ENCODE results near the gene TCF4.

Gene TCF4

GRCh38 chr18:55588111-55588869 is at the start of gene TCF4:
TSS of gene TCF4 (minus strand) at chr18:55588192. CDS start at chr18:55587116, 1,076 bp downstream.
- DNase-seq (ENCODE audit: low read depth in 2 of 2, low spot score in 1 of 2) = no peak

GRCh38 chr18:55637204-55637603 is 49.2 kb upstream of the TCF4 start:
- DNase-seq (ENCODE audit: low read depth in 2 of 2, low spot score in 1 of 2) = no peak

GRCh38 chr18:55635439-55635838 is 47.4 kb upstream of the TCF4 start:
- no peak for DNase-seq (ENCODE audit: low read depth in 2 of 2, low spot score in 1 of 2)

DNA sequence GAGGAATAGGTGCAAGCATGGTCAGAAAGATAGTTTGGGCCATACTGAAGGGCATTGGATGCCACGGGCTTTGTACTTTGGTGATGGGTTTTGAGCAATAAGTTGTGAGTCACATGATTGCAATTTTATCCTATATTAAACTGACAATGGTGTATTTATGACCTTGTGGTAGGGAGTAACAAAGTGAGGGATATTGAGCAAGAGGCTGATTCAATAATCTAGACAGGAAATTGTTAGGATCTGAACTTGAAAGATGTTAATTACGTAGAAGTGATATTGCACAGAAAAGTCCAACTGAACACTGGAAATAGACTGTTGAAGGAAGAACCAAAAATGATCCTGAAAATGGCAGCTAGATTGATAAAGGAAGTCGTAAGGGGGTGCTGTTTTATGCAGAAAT is 46.6 kb upstream of the TCF4 start:
- DNase-seq (ENCODE audit: low read depth in 2 of 2, low spot score in 1 of 2) = no peak

- DNase-seq (ENCODE audit: low read depth in 2 of 2, low spot score in 1 of 2) = no peak
These were observed 45.0 kb upstream of the TCF4 start for GRCh38 chr18:55633032-55633431.

GRCh38 chr18:55629133-55629532 is 41.1 kb upstream of the TCF4 start:
- DNase-seq (ENCODE audit: low read depth in 2 of 2, low spot score in 1 of 2) = no peak

DNA sequence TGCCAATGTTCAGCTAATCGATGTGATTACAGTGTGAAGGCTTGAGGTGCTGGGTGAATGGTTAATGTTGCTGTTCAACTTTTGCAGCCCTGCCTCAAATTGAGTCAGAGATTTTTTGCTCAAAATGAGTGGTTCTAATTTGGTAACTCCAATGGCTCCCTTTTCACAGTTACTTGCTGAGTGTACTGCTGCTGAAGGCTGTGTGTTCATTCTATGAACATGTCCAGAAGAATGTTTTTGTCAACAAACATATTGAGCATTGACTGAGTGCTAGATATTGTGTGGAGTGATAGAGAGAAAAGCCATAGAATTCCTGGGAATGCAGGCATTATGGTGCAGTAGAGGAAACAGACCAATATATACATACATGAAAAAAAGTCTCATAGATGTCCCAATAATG is 39.0 kb upstream of the TCF4 start:
- no peak for DNase-seq (ENCODE audit: low read depth in 2 of 2, low spot score in 1 of 2)

DNA sequence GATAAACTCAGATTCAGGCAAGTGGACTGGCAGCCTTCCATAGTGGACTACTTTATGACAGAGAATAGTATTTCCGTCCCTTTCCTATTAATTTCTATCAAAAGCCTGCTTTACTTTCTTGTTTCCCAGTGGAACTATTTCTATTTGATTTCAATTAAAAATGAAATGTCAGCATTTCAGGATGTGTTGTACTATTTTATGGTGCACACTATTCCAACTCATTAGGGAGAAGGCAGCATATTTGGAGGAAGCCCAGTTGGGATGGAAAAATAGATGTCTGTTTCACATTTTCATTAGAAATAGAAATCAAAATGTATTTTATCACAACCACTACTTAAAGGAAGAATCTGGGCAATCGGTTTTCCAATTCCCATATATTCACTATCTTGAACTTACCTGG is 37.9 kb upstream of the TCF4 start:
- DNase-seq (ENCODE audit: low read depth in 2 of 2, low spot score in 1 of 2) = no peak

DNA sequence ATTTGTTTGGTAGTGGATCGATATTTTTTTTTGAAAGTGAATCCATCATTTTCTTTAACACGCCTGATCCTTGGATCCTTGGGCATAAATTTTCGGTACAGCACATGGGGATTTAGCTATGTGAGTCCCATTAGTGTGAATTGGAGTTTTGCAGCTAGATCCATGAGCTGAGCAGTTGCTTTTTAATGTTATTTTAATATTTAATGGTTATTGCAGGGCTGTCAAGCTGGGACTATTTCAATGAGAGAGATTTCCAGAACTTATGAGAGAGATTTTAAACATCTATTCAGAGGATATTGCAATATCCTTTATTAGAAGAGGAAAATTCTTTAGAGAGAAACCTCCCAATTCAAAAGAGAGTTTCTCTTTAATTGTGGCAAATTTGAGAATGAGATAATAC is 35.6 kb upstream of the TCF4 start:
- no peak for DNase-seq (ENCODE audit: low read depth in 2 of 2, low spot score in 1 of 2)

DNA sequence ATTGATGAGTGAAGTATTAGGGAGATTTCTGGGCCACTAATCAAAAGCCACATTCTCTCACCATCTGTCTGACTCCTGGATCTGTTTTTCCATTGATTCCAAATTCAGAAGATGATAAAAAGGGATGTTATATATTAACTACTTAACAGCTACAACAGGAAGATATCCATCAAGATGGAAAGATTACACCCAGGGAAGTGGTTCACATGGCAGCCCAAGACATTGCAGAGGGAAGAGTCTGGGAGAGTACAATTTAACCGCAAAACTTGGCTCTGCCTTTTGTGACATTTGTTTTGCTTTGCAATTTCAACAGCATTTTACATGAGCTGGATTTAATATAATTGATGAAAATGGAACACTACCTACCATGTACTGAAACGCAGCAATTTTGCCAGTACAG is 22.5 kb upstream of the TCF4 start:
- no peak for DNase-seq (ENCODE audit: low read depth in 2 of 2, low spot score in 1 of 2)

DNA sequence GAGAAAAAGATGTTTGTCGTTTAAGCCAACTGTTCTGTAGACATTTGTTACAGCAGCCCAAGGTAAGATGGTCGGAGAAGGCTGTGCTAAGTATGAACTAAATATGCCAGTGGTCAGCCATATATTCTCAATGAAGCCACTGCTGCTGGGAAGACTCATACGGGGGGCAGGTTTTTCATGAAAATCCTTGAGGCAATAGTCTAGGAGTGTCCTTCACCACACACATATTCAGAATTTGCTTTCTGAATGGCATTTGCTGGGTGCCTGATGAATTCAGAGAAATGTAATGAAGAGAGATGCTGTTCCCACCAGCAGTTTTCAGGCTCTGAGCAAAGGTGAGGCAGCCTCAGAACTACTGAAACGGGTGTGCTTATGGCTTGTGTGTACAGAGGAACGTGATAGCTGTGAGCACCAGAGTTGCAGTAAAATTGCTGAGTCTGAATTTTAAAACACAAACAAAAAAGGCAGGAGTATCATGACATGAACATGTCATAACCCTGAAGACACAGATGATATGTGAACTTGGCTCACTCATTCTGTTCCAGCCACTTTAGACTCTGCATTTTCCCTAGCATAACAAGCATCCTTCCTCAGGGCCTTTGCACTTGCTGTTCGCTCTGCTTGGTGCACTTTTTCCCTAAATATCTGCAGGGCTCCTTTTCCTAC is 21.3 kb upstream of the TCF4 start:
- no peak for DNase-seq (ENCODE audit: low read depth in 2 of 2, low spot score in 1 of 2)

DNA sequence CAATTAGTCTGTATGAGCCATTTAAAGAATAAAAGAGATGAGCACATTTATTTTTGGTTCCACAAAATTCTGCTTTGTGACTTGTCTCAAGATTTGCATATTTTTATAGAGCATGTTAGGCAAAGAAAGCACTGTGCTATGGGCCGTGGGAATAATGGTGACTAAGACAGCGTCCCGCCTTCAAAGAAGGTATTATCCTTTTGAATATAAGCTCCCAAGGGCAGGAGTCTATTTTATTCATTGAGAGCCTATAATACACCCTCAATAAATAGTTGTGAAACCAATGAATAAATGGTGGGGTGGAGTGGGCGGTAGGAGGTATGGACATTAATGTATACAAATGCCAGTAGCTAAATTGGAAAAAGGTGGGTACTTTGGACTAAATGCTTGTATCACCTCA is 20.5 kb upstream of the TCF4 start:
- no peak for DNase-seq (ENCODE audit: low read depth in 2 of 2, low spot score in 1 of 2)

- DNase-seq (ENCODE audit: low read depth in 2 of 2, low spot score in 1 of 2) = no peak
These were observed 19.8 kb upstream of the TCF4 start for GRCh38 chr18:55607773-55608172.

- DNase-seq (ENCODE audit: low read depth in 2 of 2, low spot score in 1 of 2) = no peak
These were observed 17.8 kb upstream of the TCF4 start for GRCh38 chr18:55605733-55606338.

- DNase-seq (ENCODE audit: low read depth in 2 of 2, low spot score in 1 of 2) = no peak
These were observed 15.8 kb upstream of the TCF4 start for GRCh38 chr18:55603775-55604174.

GRCh38 chr18:55593888-55594287 is 5.9 kb upstream of the TCF4 start:
- DNase-seq (ENCODE audit: low read depth in 2 of 2, low spot score in 1 of 2) = no peak

- no peak for DNase-seq (ENCODE audit: low read depth in 2 of 2, low spot score in 1 of 2)
These were observed 4.6 kb upstream of the TCF4 start for GRCh38 chr18:55592572-55592971.

GRCh38 chr18:55592106-55592505 is 4.1 kb upstream of the TCF4 start:
- no peak for DNase-seq (ENCODE audit: low read depth in 2 of 2, low spot score in 1 of 2)

DNA sequence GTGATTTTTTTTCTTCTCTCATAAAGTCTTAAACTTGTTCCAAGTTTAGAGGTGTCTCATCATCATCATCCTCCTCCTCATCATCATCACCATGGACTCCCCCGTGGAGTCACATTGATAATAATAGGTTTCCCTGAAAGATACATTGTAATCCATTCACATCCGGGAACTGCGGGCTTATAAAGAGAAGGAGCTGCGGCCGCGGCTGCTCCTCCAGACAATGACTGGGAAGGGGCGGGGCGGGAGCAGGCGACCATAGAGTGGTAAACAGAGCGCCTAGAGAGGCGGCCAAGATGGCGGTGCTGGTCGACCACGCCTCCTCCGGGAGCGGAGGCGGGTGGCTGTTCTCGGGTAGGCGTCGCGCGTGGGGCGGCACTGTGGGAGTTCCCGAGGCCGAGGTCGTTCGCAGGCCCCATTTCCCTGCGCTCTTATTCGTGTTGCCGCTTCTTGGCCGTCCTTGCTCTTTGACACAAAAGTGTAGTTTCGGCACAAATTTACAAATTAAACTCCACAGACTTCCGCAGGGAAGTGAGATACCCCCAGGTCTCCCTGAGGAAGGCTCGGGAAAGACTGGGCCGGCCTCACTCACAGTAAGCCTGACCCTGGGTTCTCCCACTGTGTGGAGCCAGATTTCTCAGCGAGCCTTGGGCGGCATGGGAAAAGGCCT is 1.8 kb upstream of the TCF4 start:
- peak; percentile 18 to 50 for DNase-seq (ENCODE audit: low read depth in 2 of 2, low spot score in 1 of 2)

GRCh38 chr18:55588870-55589595 is 1.0 kb upstream of the TCF4 start:
- DNase-seq (ENCODE audit: low read depth in 2 of 2, low spot score in 1 of 2) = no peak

DNA sequence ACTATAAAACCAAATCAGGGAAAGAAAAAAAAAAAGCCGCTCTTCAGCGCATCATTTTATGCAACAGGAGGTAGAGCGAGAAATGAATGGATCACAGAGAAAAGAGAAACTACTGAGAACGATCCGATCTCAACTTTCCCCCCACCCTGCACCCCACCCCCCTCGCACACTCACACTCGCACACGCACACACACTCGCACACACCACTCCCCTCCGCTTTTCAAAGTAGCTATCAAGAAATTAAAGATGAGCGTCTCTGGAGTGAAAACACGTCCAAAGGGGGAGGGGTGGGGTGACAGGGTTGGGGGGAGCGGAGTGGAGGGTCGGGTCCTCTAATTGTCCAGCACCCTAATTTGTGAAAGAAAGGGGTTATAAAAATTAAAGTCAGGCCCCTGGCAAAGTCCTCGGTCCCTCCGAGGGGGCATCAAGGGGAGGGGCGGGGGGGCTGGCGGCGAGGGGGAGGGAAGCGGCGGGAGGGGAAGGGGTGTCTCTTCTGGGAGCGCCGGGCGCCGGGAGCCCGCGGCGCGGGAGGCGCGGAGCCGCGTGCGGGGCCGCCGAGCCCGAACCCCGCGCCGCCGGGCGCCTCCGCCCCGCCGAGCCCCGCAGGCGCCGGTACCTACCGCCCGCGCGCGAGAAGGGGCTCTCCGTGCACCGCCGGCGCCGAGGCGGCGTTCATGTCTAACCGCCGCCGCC is 428 bp downstream of the TCF4 start:
- no peak for DNase-seq (ENCODE audit: low read depth in 2 of 2, low spot score in 1 of 2)

All from stimulated activated CD8-positive, alpha-beta memory T cell treated with anti-CD3 and anti-CD28 coated beads, Interleukin-4, amount 100 ng/mL, for 1 hour (primary cell).